PC-3 (cell line): Measurements from ENCODE around the gene ILKAP. TPM values are rescaled to one million over a fixed set of nuclear protein-coding genes. Genes with fewer than 3 reads are reported as not detected.

Source experiments
- ATAC-seq: fragments of 200-7000 bp; cut with Tn5 transposase; 2 replicates; pipeline ENCODE4 v1.9.1; 2020; ENCODE audit warnings: mild to moderate bottlenecking, moderate library complexity
- BruUV-seq: library from RNA; stranded (reverse); fragments of 400-500 nt; replicated peaks from 2 replicates; lab custom pipeline; 2021; lab: Mats Ljungman, UMichigan
- CTCF ChIA-PET: fragments of 300-600 bp; sonication (Branson Sonifier 250); formaldehyde crosslinking; loops from one replicate; lab custom pipeline; 2022; ENCODE audit warnings: antibody characterized with exemption; lab: Charles Lee
- POLR2A ChIA-PET: fragments of 300-600 bp; sonication (Branson Sonifier 250); formaldehyde crosslinking; loops from one replicate; lab custom pipeline; 2022; ENCODE audit warnings: antibody characterized with exemption; ENCODE audit not compliant: unreplicated experiment; lab: Charles Lee
- DNase-seq: peaks from one replicate; pipeline ENCODE4 v3.0.0-alpha.2; 2015
- H2AFZ ChIP-seq: fragments of 300-600 bp; sonication (generic); 2 replicates; pipeline ENCODE4 v1.6.0; 2016; ENCODE audit warnings: antibody characterized with exemption, low read length
- H3F3A ChIP-seq: fragments of 300-600 bp; sonication (generic); one replicate; pipeline ENCODE4 v1.6.0; 2017; ENCODE audit warnings: antibody characterized with exemption, low read length, control low read depth, mild to moderate bottlenecking; ENCODE audit not compliant: unreplicated experiment
- H3K27ac ChIP-seq: fragments of 300-600 bp; sonication (generic); 2 replicates; pipeline ENCODE4 v1.5.1; 2016; ENCODE audit warnings: mild to moderate bottlenecking, low read length
- H3K27me3 ChIP-seq: fragments of 300-600 bp; sonication (generic); 2 replicates; pipeline ENCODE4 v1.6.1; 2016; ENCODE audit warnings: low read length, mixed read lengths
- H3K36me3 ChIP-seq: fragments of 300-600 bp; sonication (generic); 2 replicates; pipeline ENCODE4 v1.6.1; 2016; ENCODE audit warnings: low read depth, mixed run types, low read length, mixed read lengths
- H3K4me1 ChIP-seq: fragments of 300-600 bp; sonication (generic); 2 replicates; pipeline ENCODE4 v1.5.1; 2016; ENCODE audit warnings: low read length; ENCODE audit not compliant: insufficient read depth
- H3K4me2 ChIP-seq: fragments of 300-600 bp; sonication (generic); 2 replicates; pipeline ENCODE4 v1.6.0; 2016; ENCODE audit warnings: low read length
- H3K4me3 ChIP-seq: fragments of 300-600 bp; sonication (generic); 2 replicates; pipeline ENCODE4 v1.5.1; 2016; ENCODE audit warnings: mild to moderate bottlenecking, low read length, mixed read lengths
- H3K79me2 ChIP-seq: fragments of 300-600 bp; sonication (generic); 2 replicates; pipeline ENCODE4 v1.6.1; 2017; ENCODE audit warnings: low read length, mixed read lengths
- H3K9ac ChIP-seq: fragments of 300-600 bp; sonication (generic); 2 replicates; pipeline ENCODE4 v1.6.0; 2016; ENCODE audit warnings: mild to moderate bottlenecking, low read length
- H3K9me2 ChIP-seq: fragments of 300-600 bp; sonication (generic); replicated peaks from 2 replicates; pipeline ENCODE4 v1.6.1; 2016; ENCODE audit warnings: mixed run types, low read length, mixed read lengths
- H3K9me3 ChIP-seq: fragments of 300-600 bp; sonication (generic); 2 replicates; pipeline ENCODE4 v1.6.1; 2016; ENCODE audit warnings: low read length, mixed read lengths
- H4K20me1 ChIP-seq: fragments of 300-600 bp; sonication (generic); 2 replicates; pipeline ENCODE4 v1.6.1; 2016; ENCODE audit warnings: low read length, mixed read lengths
- CTCF ChIP-seq: fragments of 300-600 bp; sonication (generic); conservative IDR thresholded peaks from 2 replicates; pipeline ENCODE4 v1.5.1; 2017; ENCODE audit warnings: antibody characterized with exemption, low read depth, mild to moderate bottlenecking, low read length
- EZH2 ChIP-seq: fragments of 300-600 bp; sonication (generic); IDR thresholded peaks from one replicate; pipeline ENCODE4 v1.6.1; 2017; ENCODE audit warnings: antibody characterized with exemption, mild to moderate bottlenecking, low read length; ENCODE audit not compliant: unreplicated experiment
- EZH2phosphoT487 ChIP-seq: fragments of 300-600 bp; sonication (generic); IDR thresholded peaks from 2 replicates; pipeline ENCODE4 v1.6.1; 2018; ENCODE audit warnings: mild to moderate bottlenecking, antibody characterized with exemption, low read length, borderline replicate concordance
- intact Hi-C: fragments of 100-400 bp; cut with micrococcal nuclease; formaldehyde crosslinking; loops from 2 replicates; pipeline ENCODE4 v1.9.0; 2023
- total RNA-seq: library from RNA; depleted of rRNA; stranded (reverse); fragments of >200 nt; gene quantifications from 2 replicates; pipeline ENCODE4 v1.2.3, GENCODE V29; 2014

The ILKAP gene
- total RNA-seq, 1 experiment from 2014 or later, result 30.7 TPM

GRCh38 chr2:238152771-238153688, 50.5 kb downstream of the ILKAP start:
- Histone ChIP-seq H3K4me3 (no peak overlapping the region), H3K4me2 (no peak overlapping the region), H3K9me2 (no peaks in the 10 kb centered on the region), H4K20me1 (no peaks in the 10 kb centered on the region), H3K79me2 (no peaks in the 10 kb centered on the region), H3K27me3 (no peaks in the 10 kb centered on the region), H3F3A (no peaks in the 10 kb centered on the region), H2AFZ (no peak overlapping the region), H3K36me3 (no peaks in the 10 kb centered on the region), H3K9ac (no peak overlapping the region), H3K27ac (no peak overlapping the region), H3K9me3 (no peaks in the 10 kb centered on the region), H3K4me1 (no peaks in the 10 kb centered on the region)
- CTCF ChIA-PET, result no interaction called here
- BruUV-seq, result no TSS peak
- intact Hi-C loops, result no loop called here
- POLR2A ChIA-PET, result no interaction called here
- ATAC-seq (no peak), DNase-seq (no peak)
- TF ChIP-seq CTCF (peak; percentile 44; the same call in 1 of the 2 replicates), EZH2phosphoT487 (no peak)

- H3K4me2 ChIP-seq, result no peak overlapping the region
- no TSS peak for BruUV-seq
- no peaks in the 10 kb centered on the region for H3K4me1 ChIP-seq
- no peaks in the 10 kb centered on the region for H3K9me2 ChIP-seq
- H2AFZ ChIP-seq, result no peak overlapping the region
- ChIA-PET POLR2A (no interaction called here), CTCF (no interaction called here)
- no peaks in the 10 kb centered on the region for H3K79me2 ChIP-seq
- DNase-seq (no peak), ATAC-seq (no peak)
- no peaks in the 10 kb centered on the region for H3K27me3 ChIP-seq
- no peaks in the 10 kb centered on the region for H3F3A ChIP-seq
- H3K4me3 ChIP-seq, result no peak overlapping the region
- intact Hi-C loops, result no loop called here
- no peaks in the 10 kb centered on the region for H4K20me1 ChIP-seq
- no peak overlapping the region for H3K27ac ChIP-seq
- H3K36me3 ChIP-seq, result no peaks in the 10 kb centered on the region
- no peaks in the 10 kb centered on the region for H3K9me3 ChIP-seq
- TF ChIP-seq CTCF (no peak), EZH2phosphoT487 (no peak), EZH2 (no peak)
- H3K9ac ChIP-seq, result no peak overlapping the region
Measured at GRCh38 chr2:238151628-238152235, 51.8 kb downstream of the ILKAP start.

- H3K9ac ChIP-seq, result no peak overlapping the region
- H4K20me1 ChIP-seq, result no peaks in the 10 kb centered on the region
- no peak overlapping the region for H2AFZ ChIP-seq
- H3K4me1 ChIP-seq, result no peaks in the 10 kb centered on the region
- H3K79me2 ChIP-seq, result no peaks in the 10 kb centered on the region
- POLR2A ChIA-PET, result no interaction called here
- DNase-seq, result no peak
- no peaks in the 10 kb centered on the region for H3F3A ChIP-seq
- no peak overlapping the region for H3K4me2 ChIP-seq
- no TSS peak for BruUV-seq
- no peak overlapping the region for H3K4me3 ChIP-seq
- intact Hi-C loops, result no loop called here
- ATAC-seq, result no peak
- no peak for TF ChIP-seq EZH2
- no peak for TF ChIP-seq CTCF
- no peak for TF ChIP-seq EZH2phosphoT487
- H3K27ac ChIP-seq, result no peak overlapping the region
- H3K9me2 ChIP-seq, result no peaks in the 10 kb centered on the region
- no peaks in the 10 kb centered on the region for H3K27me3 ChIP-seq
- H3K9me3 ChIP-seq, result no peaks in the 10 kb centered on the region
- no peaks in the 10 kb centered on the region for H3K36me3 ChIP-seq
- CTCF ChIA-PET, result no interaction called here
Measured at GRCh38 chr2:238151205-238151604, 52.3 kb downstream of the ILKAP start.
